H1 (cell line): Measurements from ENCODE around the gene HIVEP3. TPM values are rescaled to one million over a fixed set of nuclear protein-coding genes. Genes with fewer than 3 reads are reported as not detected.

Experiments
- CTCF ChIA-PET: fragments of 300-600 bp; sonication (Branson Sonifier 250); formaldehyde crosslinking; loops from one replicate; lab custom pipeline; 2021; ENCODE audit not compliant: partially characterized antibody; lab: Charles Lee
- POLR2A ChIA-PET: fragments of 300-600 bp; sonication (Branson Sonifier 250); formaldehyde crosslinking; loops from one replicate; lab custom pipeline; 2021; ENCODE audit warnings: inconsistent platforms; ENCODE audit not compliant: partially characterized antibody; lab: Charles Lee
- DNase-seq, 2 experiments: peaks; one replicate each; pipeline versions ENCODE4 v3.0.0 to v3.0.0-alpha.2; 2010 to 2022; ENCODE audit warnings: low spot score in 2 of 2, low read depth in 1 of 2, mixed read lengths in 1 of 2
- FAIRE-seq: peaks from 2 replicates; lab custom pipeline; 2011; peaks lifted over from hg19 to GRCh38; lab: Jason Lieb, UNC
- H2AFZ ChIP-seq: 2 replicates; pipeline ENCODE4 v1.8.1; 2012; ENCODE audit warnings: low read length, inconsistent platforms
- H2AK5ac ChIP-seq: 2 replicates; pipeline ENCODE4 v1.6.1; 2013; ENCODE audit warnings: low read depth, low read length
- H2BK120ac ChIP-seq: replicated peaks from 2 replicates; pipeline ENCODE3; 2013; ENCODE audit warnings: low read depth, low read length, inconsistent platforms
- H2BK12ac ChIP-seq: 2 replicates; pipeline ENCODE4 v1.6.1; 2013; ENCODE audit warnings: low read depth, low read length
- H2BK15ac ChIP-seq: 2 replicates; pipeline ENCODE4 v1.6.1; 2013; ENCODE audit warnings: low read length
- H2BK20ac ChIP-seq: 2 replicates; pipeline ENCODE4 v1.6.1; 2013; ENCODE audit warnings: low read length
- H2BK5ac ChIP-seq: 2 replicates; pipeline ENCODE4 v1.6.1; 2013; ENCODE audit warnings: low read depth, low read length
- H3K14ac ChIP-seq: 2 replicates; pipeline ENCODE4 v1.6.1; 2013; ENCODE audit warnings: inconsistent platforms; ENCODE audit not compliant: insufficient read length
- H3K18ac ChIP-seq: 2 replicates; pipeline ENCODE4 v1.6.1; 2013; ENCODE audit warnings: low read length; ENCODE audit errors: extremely low read depth
- H3K23ac ChIP-seq: 2 replicates; pipeline ENCODE4 v1.6.1; 2013; ENCODE audit warnings: inconsistent platforms; ENCODE audit not compliant: insufficient read length
- H3K23me2 ChIP-seq: 2 replicates; pipeline ENCODE4 v1.6.1; 2013; ENCODE audit warnings: low read depth, low read length
- H3K27ac ChIP-seq: 2 replicates; pipeline ENCODE4 v1.6.1; 2011; ENCODE audit warnings: low read depth, low read length, inconsistent platforms
- H3K27me3 ChIP-seq, 4 experiments: replicated peaks in 1 of 4; 1 replicate in 1 of 4; 2 replicates in 3 of 4; pipeline versions ENCODE4 v1.6.1 to v1.8.1; 2011 to 2013; ENCODE audit warnings: low read length in 3 of 4, mild to moderate bottlenecking in 3 of 4, inconsistent platforms in 2 of 4, mixed read lengths in 2 of 4, moderate library complexity in 1 of 4; ENCODE audit not compliant: control insufficient read depth in 3 of 4, insufficient read depth in 3 of 4; ENCODE audit errors: extremely low read depth in 1 of 4
- H3K36me3 ChIP-seq, 4 experiments: 2 replicates each; pipeline versions ENCODE4 v1.6.1 to v1.8.1; 2011 to 2013; ENCODE audit warnings: mild to moderate bottlenecking in 4 of 4, low read length in 3 of 4, moderate library complexity in 2 of 4, control low read depth in 1 of 4, inconsistent platforms in 1 of 4; ENCODE audit not compliant: insufficient read depth in 4 of 4, control insufficient read depth in 2 of 4
- H3K4ac ChIP-seq: replicated peaks from 2 replicates; pipeline ENCODE3; 2013; ENCODE audit warnings: low read length, low read depth, mixed read lengths, inconsistent platforms; ENCODE audit not compliant: insufficient read length
- H3K4me1 ChIP-seq, 4 experiments: replicated peaks in 1 of 4; 1 replicate in 1 of 4; 2 replicates in 3 of 4; pipeline versions ENCODE4 v1.6.1 to v1.8.1; 2011 to 2013; ENCODE audit warnings: low read length in 3 of 4, inconsistent platforms in 2 of 4, mixed read lengths in 1 of 4; ENCODE audit not compliant: insufficient read depth in 4 of 4, control insufficient read depth in 3 of 4
- H3K4me2 ChIP-seq, 2 experiments: 2 replicates each; pipeline versions ENCODE4 v1.6.1 to v1.8.1; 2011 to 2013; ENCODE audit warnings: low read depth in 2 of 2, low read length in 2 of 2, control low read depth in 1 of 2, inconsistent platforms in 1 of 2, mild to moderate bottlenecking in 1 of 2; ENCODE audit not compliant: insufficient read depth in 1 of 2
- H3K4me3 ChIP-seq, 4 experiments: fragments of 200-600, 300-600 bp in 1 of 4; sonication (generic), shearing (Covaris generic), sonication (Bioruptor Twin) in 1 of 4; 2 replicates each; pipeline versions ENCODE4 v1.5.1 to v1.8.1; 2011 to 2016; ENCODE audit warnings: low read length in 4 of 4, low read depth in 3 of 4, control low read depth in 2 of 4, inconsistent platforms in 2 of 4, mild to moderate bottlenecking in 2 of 4, mixed read lengths in 1 of 4, moderate library complexity in 1 of 4; ENCODE audit not compliant: insufficient read depth in 2 of 4; ENCODE audit errors: extremely low read depth in 1 of 4
- H3K56ac ChIP-seq: replicated peaks from 2 replicates; pipeline ENCODE3; 2013; ENCODE audit warnings: low read depth, mild to moderate bottlenecking, mixed read lengths, low read length, inconsistent platforms; ENCODE audit not compliant: insufficient read length
- H3K79me1 ChIP-seq: 2 replicates; pipeline ENCODE4 v1.6.1; 2013; ENCODE audit warnings: low read depth, low read length, control low read depth
- H3K79me2 ChIP-seq, 2 experiments: 2 replicates each; pipeline versions ENCODE4 v1.6.1 to v1.8.1; 2012 to 2013; ENCODE audit warnings: low read length in 2 of 2, mild to moderate bottlenecking in 2 of 2, inconsistent platforms in 1 of 2; ENCODE audit not compliant: insufficient read depth in 2 of 2, control insufficient read depth in 1 of 2
- H3K9ac ChIP-seq, 4 experiments: replicated peaks in 1 of 4; 1 replicate in 1 of 4; 2 replicates in 3 of 4; pipeline versions ENCODE4 v1.6.1 to v1.8.1; 2011 to 2013; ENCODE audit warnings: low read depth in 3 of 4, low read length in 3 of 4, control low read depth in 2 of 4, mild to moderate bottlenecking in 2 of 4, moderate library complexity in 2 of 4, inconsistent platforms in 1 of 4; ENCODE audit errors: extremely low read depth in 1 of 4
- H3K9me3 ChIP-seq, 2 experiments: 2 replicates each; pipeline versions ENCODE4 v1.6.1 to v1.8.1; 2012 to 2013; ENCODE audit warnings: mild to moderate bottlenecking in 2 of 2, moderate library complexity in 2 of 2, control low read depth in 1 of 2, inconsistent platforms in 1 of 2, low read depth in 1 of 2, low read length in 1 of 2, mixed read lengths in 1 of 2; ENCODE audit not compliant: insufficient read depth in 2 of 2
- H4K20me1 ChIP-seq, 2 experiments: replicated peaks in 1 of 2; 2 replicates each; pipeline versions ENCODE3 to v1.8.1; 2011 to 2013; ENCODE audit warnings: inconsistent platforms in 2 of 2, low read length in 2 of 2, mild to moderate bottlenecking in 1 of 2; ENCODE audit not compliant: insufficient read depth in 2 of 2, control insufficient read depth in 1 of 2
- H4K5ac ChIP-seq: 2 replicates; pipeline ENCODE4 v1.6.1; 2013; ENCODE audit warnings: low read length, low read depth, mixed read lengths, inconsistent platforms; ENCODE audit not compliant: insufficient read length
- H4K8ac ChIP-seq: 2 replicates; pipeline ENCODE4 v1.8.0; 2013; ENCODE audit warnings: mild to moderate bottlenecking, moderate library complexity, low read length, inconsistent platforms; ENCODE audit not compliant: insufficient read depth; ENCODE audit errors: extremely low read depth
- H4K91ac ChIP-seq: replicated peaks from 2 replicates; pipeline ENCODE3; 2013; ENCODE audit warnings: low read length, mixed read lengths, inconsistent platforms; ENCODE audit not compliant: insufficient read length
- CBX8 ChIP-seq: fragments of 300-800, 300-1000 bp; sonication (generic); IDR thresholded peaks from 2 replicates; pipeline ENCODE4 v1.7.1; 2016; ENCODE audit warnings: low read depth, low read length, borderline replicate concordance
- NANOG ChIP-seq: IDR thresholded peaks from 2 replicates; pipeline ENCODE4 v1.6.1; 2011; ENCODE audit warnings: low read length, low read depth, mild to moderate bottlenecking, inconsistent platforms; ENCODE audit not compliant: insufficient read depth, poor library complexity, severe bottlenecking
- RFX5 ChIP-seq: IDR thresholded peaks from 2 replicates; pipeline ENCODE4 v1.6.1; 2011; ENCODE audit warnings: low read depth, low read length, improper control_type of control experiment, borderline replicate concordance
- RXRA ChIP-seq: IDR thresholded peaks from 2 replicates; pipeline ENCODE4 v1.6.1; 2011; ENCODE audit warnings: low read depth, mild to moderate bottlenecking, low read length, moderate library complexity; ENCODE audit not compliant: insufficient read depth
- SP2 ChIP-seq: IDR thresholded peaks from 2 replicates; pipeline ENCODE4 v1.6.1; 2012; ENCODE audit warnings: mild to moderate bottlenecking, low read length, inconsistent platforms
- SRF ChIP-seq: IDR thresholded peaks from 2 replicates; pipeline ENCODE4 v1.6.1; 2011; ENCODE audit warnings: mild to moderate bottlenecking, low read depth, low read length, moderate library complexity
- whole genome bisulfite sequencing, 2 experiments: shearing (Covaris generic) in 1 of 2; methylation state at CpG; one replicate each; pipeline versions ENCODE4 v1.1.6 to v1.1.7; 2013 to 2015; ENCODE audit warnings: low lambda C conversion rate in 2 of 2, mixed read lengths in 2 of 2, inconsistent platforms in 1 of 2, low coverage in 1 of 2, missing lambda C conversion rate in 1 of 2; ENCODE audit not compliant: insufficient replicate concordance in 2 of 2, insufficient coverage in 1 of 2, insufficient read length in 1 of 2; ENCODE audit errors: extremely low coverage in 1 of 2, missing lambda C conversion rate in 1 of 2; 5-methylcytosine and 5-hydroxymethylcytosine counted together
- polyA plus RNA-seq, 7 experiments: library from polyadenylated mRNA; depleted of rRNA in 3 of 7; stranded (reverse) in 5 of 7; unstranded in 2 of 7; fragments of >200 nt in 5 of 7; fragments of 200-250 nt in 2 of 7; gene quantifications; 1 replicate in 5 of 7; 2 replicates in 1 of 7; 4 replicates in 1 of 7; pipeline versions ENCODE4 v1.2.1 to v1.2.3, GENCODE V29; 2011 to 2013; ENCODE audit warnings: missing spikeins in 2 of 7, mixed read lengths in 2 of 7
- total RNA-seq: library from RNA; stranded (reverse); fragmentation: NEBNext Ultra II Directional; extraction: Animal tissue kit (Norgen Biotek cat#: 25700); gene quantifications from 2 replicates; pipeline ENCODE4 v1.2.1, GENCODE V29; 2021

The HIVEP3 gene
- total and polyA plus RNA-seq, 2 of the 8 experiments (the other 6 are each of a cell fraction or from before 2014, with no cell fraction given) = 0.24 to 0.69 TPM

GRCh38 chr1:41582004-41582325 lies 336.8 kb downstream of the HIVEP3 start:
- no peak overlapping the region for H3K9ac ChIP-seq
- no peak for FAIRE-seq
- no peak overlapping the region for H4K91ac ChIP-seq
- H2BK15ac ChIP-seq = no peak overlapping the region
- H3K27ac ChIP-seq = no peak overlapping the region
- no peak overlapping the region for H3K4ac ChIP-seq
- no peak overlapping the region for H2BK5ac ChIP-seq
- ChIA-PET POLR2A (no interaction called here), CTCF (interaction anchor here (0.8 to 5.3 kb wide), 8 partner anchors 8 to 591 kb away, joined by 3 to 33 read pairs (median 5); no protein-coding TSS in a partner anchor)
- H3K36me3 ChIP-seq = no peaks in the 10 kb centered on the region
- no peaks in the 10 kb centered on the region for H3K23me2 ChIP-seq
- WGBS, 2 experiments = 86% methylated on average over 6 of the region's 10 CpGs; no CpG with 5 or more reads in 1 of the 2 experiments
- no peaks in the 10 kb centered on the region for H4K20me1 ChIP-seq
- no peak overlapping the region for H2AK5ac ChIP-seq
- no peak overlapping the region for H3K14ac ChIP-seq
- H3K18ac ChIP-seq = no peak overlapping the region
- H2BK120ac ChIP-seq = no peak overlapping the region
- H3K4me3 ChIP-seq = no peak overlapping the region
- peaks cover 0 to 3% of the 10 kb centered on the region in 2 experiments; a peak in 1 of 4 replicates for H3K9me3 ChIP-seq
- no peak overlapping the region for H4K8ac ChIP-seq
- H4K5ac ChIP-seq = no peak overlapping the region
- TF ChIP-seq RXRA = no peak
- TF ChIP-seq SRF = no peak
- no peak for TF ChIP-seq RFX5
- TF ChIP-seq NANOG = no peak
- TF ChIP-seq CBX8 = no peak
- TF ChIP-seq SP2 = no peak
- H3K4me1 ChIP-seq = no peaks in the 10 kb centered on the region
- no peak overlapping the region for H3K4me2 ChIP-seq
- H2BK12ac ChIP-seq = no peak overlapping the region
- H3K56ac ChIP-seq = no peak overlapping the region
- H2BK20ac ChIP-seq = no peak overlapping the region
- no peak for DNase-seq
- H3K79me2 ChIP-seq = no peaks in the 10 kb centered on the region
- H3K27me3 ChIP-seq = no peaks in the 10 kb centered on the region
- H3K79me1 ChIP-seq = no peaks in the 10 kb centered on the region
- H2AFZ ChIP-seq = no peak overlapping the region
- no peak overlapping the region for H3K23ac ChIP-seq
